ENCODE measurements around the gene NEK1. TPM values are rescaled to one million over a fixed set of nuclear protein-coding genes. Genes with fewer than 3 reads are reported as not detected.

The NEK1 gene
- total and polyA plus RNA-seq, 2 of the 8 experiments (the other 6 are each of a cell fraction or from before 2014, with no cell fraction given) = 3.9 to 11.7 TPM

GRCh38 chr4:169404960-169405359, 207.4 kb downstream of the NEK1 start (continued):
- no peak for TF ChIP-seq CTCF (IDR thresholded peaks at IDR 0.05; ENCODE audit: control extremely low read depth in 1 of 3, insufficient read depth in 1 of 3, low read depth in 1 of 3, low read length in 3 of 3)
- TF ChIP-seq BRCA1 (IDR thresholded peaks at IDR 0.05; ENCODE audit: low read depth, low read length) = no peak
- TF ChIP-seq GABPA (IDR thresholded peaks at IDR 0.05; ENCODE audit: borderline replicate concordance, insufficient read depth, low read length) = no peak
- peak; percentile 32; the same call in 1 of the 2 replicates for TF ChIP-seq SP1 (IDR thresholded peaks at IDR 0.05; ENCODE audit: low read depth, low read length)
- no peak for TF ChIP-seq ZNF274 (IDR thresholded peaks at IDR 0.05; ENCODE audit: borderline replicate concordance, extremely low read depth, low read length)
- no peak for TF ChIP-seq MAX (IDR thresholded peaks at IDR 0.05)
- peak; percentile 68; the same call in 1 of the 2 replicates for TF ChIP-seq BACH1 (IDR thresholded peaks at IDR 0.05; ENCODE audit: low read length)
- TF ChIP-seq RNF2 (IDR thresholded peaks at IDR 0.05; ENCODE audit: borderline replicate concordance, low read depth, low read length, missing control alignments, poor library complexity, severe bottlenecking) = no peak
- no peak for TF ChIP-seq EZH2 (IDR thresholded peaks at IDR 0.05; ENCODE audit: low read depth, low read length, severe bottlenecking)
- no peak for TF ChIP-seq CHD2 (IDR thresholded peaks at IDR 0.05; ENCODE audit: low read length)
- TF ChIP-seq YY1 (IDR thresholded peaks at IDR 0.05; ENCODE audit: low read depth, low read length) = no peak
- peak; percentile 72 for TF ChIP-seq CEBPB (IDR thresholded peaks at IDR 0.05; ENCODE audit: low read depth, low read length)
- TF ChIP-seq HDAC2 (IDR thresholded peaks at IDR 0.05; ENCODE audit: borderline replicate concordance in 1 of 2, low read depth in 2 of 2, low read length in 2 of 2) = no peak
- no peak for TF ChIP-seq BCL11A (IDR thresholded peaks at IDR 0.05; ENCODE audit: low read depth in 2 of 2, low read length in 2 of 2)
- no peak for TF ChIP-seq NRF1 (IDR thresholded peaks at IDR 0.05; ENCODE audit: low read depth, low read length)
- TF ChIP-seq ATF3 (IDR thresholded peaks at IDR 0.05; ENCODE audit: insufficient read depth, low read depth, low read length) = no peak
- no peak for TF ChIP-seq ASH2L (IDR thresholded peaks at IDR 0.05; ENCODE audit: low read length)
- no peak for TF ChIP-seq SIX5 (IDR thresholded peaks at IDR 0.05; ENCODE audit: low read depth, low read length)
- no peak for TF ChIP-seq KDM5A (IDR thresholded peaks at IDR 0.05; ENCODE audit: low read length)
- TF ChIP-seq SIN3A (conservative IDR thresholded peaks at IDR 0.05 in 1 of 2, IDR thresholded peaks at IDR 0.05 in 1 of 2; ENCODE audit: low read depth in 1 of 2, low read length in 2 of 2) = no peak
- TF ChIP-seq CHD1 (IDR thresholded peaks at IDR 0.05; ENCODE audit: low read depth, low read length) = no peak
- no peak for TF ChIP-seq SP2 (IDR thresholded peaks at IDR 0.05; ENCODE audit: low read length)
- no peak for TF ChIP-seq POLR2A (IDR thresholded peaks at IDR 0.05; ENCODE audit: control extremely low read depth in 1 of 2, low read depth in 2 of 2, low read length in 2 of 2)
